ENCODE results near the gene CCKAR. TPM values are rescaled to one million over a fixed set of nuclear protein-coding genes. Genes with fewer than 3 reads are reported as not detected.

The CCKAR gene
- total and polyA plus RNA-seq, 2 of the 13 experiments (the other 11 are each of a cell fraction or from before 2014, with no cell fraction given): not detected

GRCh38 chr4:26510334-26510964, 20.2 kb upstream of the CCKAR start (continued):
- TF ChIP-seq ZXDC (CRISPR knock-in tag; IDR thresholded peaks at IDR 0.05): no peak
- TF ChIP-seq ZNF343 (CRISPR knock-in tag; IDR thresholded peaks at IDR 0.05): no peak
- no peak for TF ChIP-seq ZSCAN12 (CRISPR knock-in tag; IDR thresholded peaks at IDR 0.05)
- TF ChIP-seq SSRP1 (CRISPR knock-in tag; IDR thresholded peaks at IDR 0.05): no peak
- no peak for TF ChIP-seq MIER3 (CRISPR knock-in tag; IDR thresholded peaks at IDR 0.05; ENCODE audit: borderline replicate concordance)

GRCh38 chr4:26509681-26510333, 19.5 kb upstream of the CCKAR start:
- Histone ChIP-seq H3K79me2 (ENCODE audit: insufficient read depth, low read length) (no peaks in the 10 kb centered on the region), H3K4me3 (replicated peaks in 1 of 3; ENCODE audit: insufficient read depth in 1 of 3, low read depth in 2 of 3, low read length in 3 of 3) (no peak overlapping the region), H3K9ac (ENCODE audit: insufficient read depth, low read depth, low read length) (no peak overlapping the region), H3K4me1 (ENCODE audit: insufficient read depth, low read length) (no peaks in the 10 kb centered on the region), H3K27ac (ENCODE audit: extremely low read length, insufficient read depth, low read length) (no peak overlapping the region), H3K27me3 (ENCODE audit: control insufficient read depth in 1 of 2, insufficient read depth in 2 of 2, low read length in 2 of 2) (no peaks in the 10 kb centered on the region; a peak in 1 of 5 replicates), H4K20me1 (ENCODE audit: insufficient read depth, low read length) (no peaks in the 10 kb centered on the region), H3K4me2 (ENCODE audit: low read depth, low read length) (no peak overlapping the region), H2AFZ (ENCODE audit: low read length) (no peak overlapping the region), H3K36me3 (replicated peaks in 1 of 2; ENCODE audit: control insufficient read depth in 1 of 2, insufficient read depth in 2 of 2, low read length in 2 of 2) (no peaks in the 10 kb centered on the region), H3K9me3 (ENCODE audit: low read length) (no peaks in the 10 kb centered on the region)
- no TSS peak for BruUV-seq (replicated peaks)
- CTCF ChIA-PET (ENCODE audit: low intra/inter-chr PET ratio, low total read pairs): no interaction called here
- in situ Hi-C loops (cut with HindIII; ENCODE audit: extremely low pct_ligation_motif_present, low pct_unique_long_range_greater_than_20kb) (no loop called here), intact Hi-C loops (cut with micrococcal nuclease; ENCODE audit: unreplicated experiment) (no loop called here)
- POLR2A ChIA-PET: no interaction called here
- no peak for FAIRE-seq
- no peak for DNase-seq (ENCODE audit: low spot score)
- 44% methylated on average over 8 of the region's 8 CpGs for WGBS (ENCODE audit: low lambda C conversion rate)
- ATAC-seq: no peak; the same call in 2 of the 3 replicates
- TF ChIP-seq ZNF230 (CRISPR knock-in tag; IDR thresholded peaks at IDR 0.05) (no peak), ZNF101 (CRISPR knock-in tag; IDR thresholded peaks at IDR 0.05; ENCODE audit: borderline replicate concordance, low read depth) (no peak), ZNF260 (CRISPR knock-in tag; IDR thresholded peaks at IDR 0.05; ENCODE audit: borderline replicate concordance, low read depth) (no peak), CERS6 (CRISPR knock-in tag; IDR thresholded peaks at IDR 0.05) (no peak), ZNF446 (CRISPR knock-in tag; IDR thresholded peaks at IDR 0.05) (no peak), CBX5 (CRISPR knock-in tag; IDR thresholded peaks at IDR 0.05; ENCODE audit: borderline replicate concordance) (no peak), ZNF414 (CRISPR knock-in tag; IDR thresholded peaks at IDR 0.05) (no peak), YEATS4 (CRISPR knock-in tag; IDR thresholded peaks at IDR 0.05; ENCODE audit: borderline replicate concordance) (no peak), ZNF280B (CRISPR knock-in tag; IDR thresholded peaks at IDR 0.05; ENCODE audit: borderline replicate concordance) (no peak), SSRP1 (CRISPR knock-in tag; IDR thresholded peaks at IDR 0.05) (no peak), ZGPAT (CRISPR knock-in tag; IDR thresholded peaks at IDR 0.05) (no peak)

Measured in HepG2 (cell line).